Central memory CD8-positive, alpha-beta T cell (primary cell): ENCODE measurements around the gene RAC3.

ENCODE experiments used
- ATAC-seq: fragments of 150-1000 bp; cut with Tn5 transposase; replicated peaks from 2 replicates; pipeline ENCODE4 v1.10.0; 2022; ENCODE audit warnings: mild to moderate bottlenecking, moderate FRiP score, moderate number of reproducible peaks; ENCODE audit not compliant: poor library complexity, severe bottlenecking; ENCODE audit errors: extremely low read depth
- DNase-seq, 2 donors: peaks; one replicate each; pipeline ENCODE4 v3.0.0; 2021; ENCODE audit warnings: low spot score in 2 of 2
- H3K27ac Mint-ChIP-seq: one replicate; pipeline ENCODE4 v1.8.0; 2022; ENCODE audit warnings: low read depth, mild to moderate bottlenecking, moderate library complexity, mixed read lengths
- H3K27me3 Mint-ChIP-seq: one replicate; pipeline ENCODE4 v1.8.0; 2022; ENCODE audit warnings: mixed read lengths
- H3K36me3 Mint-ChIP-seq: one replicate; pipeline ENCODE4 v1.8.0; 2022; ENCODE audit warnings: mild to moderate bottlenecking, moderate library complexity, mixed read lengths; ENCODE audit not compliant: insufficient read depth
- H3K4me1 Mint-ChIP-seq: one replicate; pipeline ENCODE4 v1.8.0; 2022; ENCODE audit warnings: mixed read lengths
- H3K4me3 Mint-ChIP-seq: one replicate; pipeline ENCODE4 v1.8.0; 2022; ENCODE audit warnings: mild to moderate bottlenecking, moderate library complexity, mixed read lengths
- H3K9me3 Mint-ChIP-seq: one replicate; pipeline ENCODE4 v1.8.0; 2022; ENCODE audit warnings: mixed read lengths

Gene RAC3

GRCh38 chr17:82048571-82048971, 17.1 kb downstream of the RAC3 start:
- ATAC-seq (no peak), DNase-seq (no peak)
- Mint-ChIP-seq H3K4me1 (peaks cover 5% of the 10 kb centered on the region), H3K27me3 (no peaks in the 10 kb centered on the region), H3K4me3 (no peak overlapping the region), H3K27ac (peak overlapping the region; percentile 80), H3K36me3 (peaks cover 3% of the 10 kb centered on the region), H3K9me3 (no peaks in the 10 kb centered on the region)

- Mint-ChIP-seq H3K27me3 (no peaks in the 10 kb centered on the region), H3K4me1 (peaks cover 5% of the 10 kb centered on the region), H3K36me3 (peaks cover 3% of the 10 kb centered on the region), H3K9me3 (no peaks in the 10 kb centered on the region), H3K27ac (no peak overlapping the region), H3K4me3 (no peak overlapping the region)
- DNase-seq (no peak), ATAC-seq (no peak)
These were observed 17.6 kb downstream of the RAC3 start for GRCh38 chr17:82049106-82049505.

GRCh38 chr17:82049521-82049971, 18.1 kb downstream of the RAC3 start:
- ATAC-seq (no peak), DNase-seq (no peak)
- Mint-ChIP-seq H3K27me3 (no peaks in the 10 kb centered on the region), H3K4me3 (no peak overlapping the region), H3K27ac (no peak overlapping the region), H3K4me1 (peaks cover 5% of the 10 kb centered on the region), H3K36me3 (peaks cover 3% of the 10 kb centered on the region), H3K9me3 (no peaks in the 10 kb centered on the region)

GRCh38 chr17:82050152-82050760, 18.8 kb downstream of the RAC3 start:
- H3K27ac Mint-ChIP-seq: peak overlapping the region; percentile 51
- peak overlapping the region; percentile 86 for H3K4me3 Mint-ChIP-seq
- no peaks in the 10 kb centered on the region for H3K9me3 Mint-ChIP-seq
- no peak for ATAC-seq
- no peaks in the 10 kb centered on the region for H3K27me3 Mint-ChIP-seq
- DNase-seq: no peak
- peaks cover 3% of the 10 kb centered on the region for H3K36me3 Mint-ChIP-seq
- peaks cover 5% of the 10 kb centered on the region for H3K4me1 Mint-ChIP-seq

GRCh38 chr17:82050761-82051641, 19.5 kb downstream of the RAC3 start:
- no peak for DNase-seq
- peaks cover 5% of the 10 kb centered on the region for H3K4me1 Mint-ChIP-seq
- peak overlapping the region; percentile 86 for H3K4me3 Mint-ChIP-seq

GRCh38 chr17:82051776-82052637, 20.5 kb downstream of the RAC3 start, which contains the start of the genes GPS1 and RFNG:
GPS1 (plus strand) TSS chr17:82051898; CDS start chr17:82051932, 34 bp downstream.
RFNG (minus strand) TSS chr17:82051811; CDS start chr17:82051766, 45 bp downstream.
- H3K36me3 Mint-ChIP-seq: peaks cover 8% of the 10 kb centered on the region
- H3K27me3 Mint-ChIP-seq: no peaks in the 10 kb centered on the region
- H3K9me3 Mint-ChIP-seq: no peaks in the 10 kb centered on the region
- DNase-seq (peak; percentile 55), ATAC-seq (peak; percentile 87)
- H3K4me3 Mint-ChIP-seq: peak within 1 kb of the TSS; percentile 86
- H3K27ac Mint-ChIP-seq: peak within 1 kb of the TSS; percentile 51
- H3K4me1 Mint-ChIP-seq: peaks cover 5% of the 10 kb centered on the region

More at GRCh38 chr17:82050761-82051641, 19.5 kb downstream of the RAC3 start:
- ATAC-seq: peak; percentile 8
- Mint-ChIP-seq H3K36me3 (peaks cover 5% of the 10 kb centered on the region), H3K27me3 (no peaks in the 10 kb centered on the region), H3K27ac (peak overlapping the region; percentile 51), H3K9me3 (no peaks in the 10 kb centered on the region)

- no peak for DNase-seq
- no peaks in the 10 kb centered on the region for H3K9me3 Mint-ChIP-seq
- peaks cover 8% of the 10 kb centered on the region for H3K36me3 Mint-ChIP-seq
- no peak for ATAC-seq
- H3K4me3 Mint-ChIP-seq: peak overlapping the region; percentile 78
- H3K27me3 Mint-ChIP-seq: no peaks in the 10 kb centered on the region
- H3K27ac Mint-ChIP-seq: no peak overlapping the region
- peaks cover 5% of the 10 kb centered on the region for H3K4me1 Mint-ChIP-seq
These were observed 21.2 kb downstream of the RAC3 start for GRCh38 chr17:82052638-82053059.

GRCh38 chr17:82053130-82053529, 21.7 kb downstream of the RAC3 start:
- Mint-ChIP-seq H3K27ac (no peak overlapping the region), H3K27me3 (no peaks in the 10 kb centered on the region), H3K9me3 (no peaks in the 10 kb centered on the region), H3K4me3 (peak overlapping the region; percentile 78), H3K4me1 (peaks cover 5% of the 10 kb centered on the region), H3K36me3 (peaks cover 10% of the 10 kb centered on the region)
- ATAC-seq: no peak
- DNase-seq: no peak

GRCh38 chr17:82053556-82054263, 22.2 kb downstream of the RAC3 start:
- Mint-ChIP-seq H3K27ac (no peak overlapping the region), H3K9me3 (no peaks in the 10 kb centered on the region), H3K36me3 (peaks cover 12% of the 10 kb centered on the region), H3K4me1 (peaks cover 5% of the 10 kb centered on the region), H3K4me3 (peak overlapping the region; percentile 78), H3K27me3 (no peaks in the 10 kb centered on the region)
- DNase-seq (no peak), ATAC-seq (no peak)

GRCh38 chr17:82054351-82055022, 23.0 kb downstream of the RAC3 start:
- no peak for ATAC-seq
- no peak for DNase-seq
- Mint-ChIP-seq H3K4me3 (peak overlapping the region; percentile 78), H3K4me1 (peaks cover 5% of the 10 kb centered on the region), H3K9me3 (no peaks in the 10 kb centered on the region), H3K27ac (no peak overlapping the region), H3K27me3 (no peaks in the 10 kb centered on the region), H3K36me3 (peaks cover 13% of the 10 kb centered on the region)
